Keratinocyte (primary cell): Measurements from ENCODE around the gene MAG. TPM values are rescaled to one million over a fixed set of nuclear protein-coding genes. Genes with fewer than 3 reads are reported as not detected.
A peak's percentile ranks its signal among the peaks of the same experiment; 100 is the strongest.

Experiments
- DNase-seq: peaks from one replicate; pipeline ENCODE4 v3.0.0-alpha.2; 2011; ENCODE audit warnings: low read depth, missing footprints, low spot score
- FAIRE-seq: peaks from 2 replicates; lab custom pipeline; 2011; peaks lifted over from hg19 to GRCh38; lab: Jason Lieb, UNC
- H2AFZ ChIP-seq: 2 replicates; pipeline ENCODE4 v1.6.0; 2012; ENCODE audit warnings: low read length, control low read depth, inconsistent platforms; ENCODE audit not compliant: control insufficient read depth
- H3K27ac ChIP-seq: 2 replicates; pipeline ENCODE4 v1.5.1; 2011; ENCODE audit warnings: low read length; ENCODE audit not compliant: control insufficient read depth, insufficient read depth
- H3K27me3 ChIP-seq: 3 replicates; pipeline ENCODE4 v1.6.0; 2011; ENCODE audit warnings: low read length; ENCODE audit not compliant: control insufficient read depth, insufficient read depth; ENCODE audit errors: extremely low read depth
- H3K36me3 ChIP-seq, 2 experiments: 2 replicates in 1 of 2; 3 replicates in 1 of 2; pipeline ENCODE4 v1.5.1; 2011; ENCODE audit warnings: low read length in 2 of 2, mild to moderate bottlenecking in 1 of 2; ENCODE audit not compliant: control insufficient read depth in 2 of 2, insufficient read depth in 2 of 2; ENCODE audit errors: extremely low read depth in 1 of 2
- H3K4me1 ChIP-seq: 3 replicates; pipeline ENCODE4 v1.5.1; 2011; ENCODE audit warnings: low read length; ENCODE audit not compliant: control insufficient read depth, insufficient read depth; ENCODE audit errors: extremely low read depth
- H3K4me2 ChIP-seq: 3 replicates; pipeline ENCODE4 v1.6.0; 2011; ENCODE audit warnings: low read depth, low read length; ENCODE audit not compliant: control insufficient read depth, insufficient read depth; ENCODE audit errors: extremely low read depth
- H3K4me3 ChIP-seq, 3 experiments: fragments of 200-600 bp in 1 of 3; sonication (generic) in 1 of 3; 2 replicates in 2 of 3; 3 replicates in 1 of 3; pipeline ENCODE4 v1.5.1; 2011 to 2016; ENCODE audit warnings: low read length in 3 of 3, mild to moderate bottlenecking in 3 of 3, control low read depth in 2 of 3, inconsistent platforms in 1 of 3, low read depth in 1 of 3, mixed read lengths in 1 of 3, mixed run types in 1 of 3, moderate library complexity in 1 of 3; ENCODE audit not compliant: control insufficient read depth in 2 of 3, insufficient read depth in 2 of 3; ENCODE audit errors: extremely low read depth in 1 of 3
- H3K79me2 ChIP-seq: 2 replicates; pipeline ENCODE4 v1.6.0; 2012; ENCODE audit warnings: low read length; ENCODE audit not compliant: control insufficient read depth, insufficient read depth
- H3K9ac ChIP-seq: 3 replicates; pipeline ENCODE4 v1.6.0; 2011; ENCODE audit warnings: low read length; ENCODE audit not compliant: control insufficient read depth, insufficient read depth; ENCODE audit errors: extremely low read depth
- H3K9me1 ChIP-seq: 3 replicates; pipeline ENCODE4 v1.6.0; 2011; ENCODE audit warnings: low read length; ENCODE audit not compliant: control insufficient read depth, insufficient read depth; ENCODE audit errors: extremely low read depth
- H3K9me3 ChIP-seq: 2 replicates; pipeline ENCODE4 v1.5.1; 2012; ENCODE audit warnings: low read depth, low read length; ENCODE audit not compliant: control insufficient read depth
- H4K20me1 ChIP-seq: 3 replicates; pipeline ENCODE4 v1.6.0; 2011; ENCODE audit warnings: low read length; ENCODE audit not compliant: control insufficient read depth, insufficient read depth; ENCODE audit errors: extremely low read depth
- EZH2 ChIP-seq: IDR thresholded peaks from one replicate; pipeline ENCODE4 v1.6.1; 2012; ENCODE audit warnings: inconsistent platforms, mild to moderate bottlenecking, low read length, moderate library complexity
- dilution Hi-C: fragments of 300-500 bp; cut with MboI; formaldehyde crosslinking; loops from one replicate; pipeline ENCODE4 v1.7.0; 2020; ENCODE audit warnings: low sequenced_read_pairs; ENCODE audit not compliant: extremely low pct_ligation_motif_present
- polyA plus RNA-seq, 5 experiments: library from polyadenylated mRNA; depleted of rRNA in 3 of 5; stranded (reverse) in 3 of 5; stranded (forward) in 1 of 5; unstranded in 1 of 5; fragments of >200 nt; gene quantifications; 1 replicate in 1 of 5; 2 replicates in 3 of 5; 3 replicates in 1 of 5; pipeline versions ENCODE4 v1.2.1 to v1.2.3, GENCODE V29; 2011 to 2012; ENCODE audit warnings: missing spikeins in 2 of 5, low read depth in 1 of 5, low replicate concordance in 1 of 5
- TF ChIP-seq, protein P1 (sequence below), 3 experiments: IDR thresholded peaks in 1 of 3; conservative IDR thresholded peaks in 1 of 3; optimal IDR thresholded peaks in 1 of 3; 2 replicates in 2 of 3; 3 replicates in 1 of 3; pipeline versions ENCODE3 to v1.5.1; 2011; ENCODE audit warnings: low read length in 3 of 3, mild to moderate bottlenecking in 3 of 3, moderate library complexity in 2 of 3, control low read depth in 1 of 3, inconsistent platforms in 1 of 3; ENCODE audit not compliant: insufficient read depth in 2 of 3; ENCODE audit errors: extremely low read depth in 1 of 3

MAG gene
- polyA plus RNA-seq, 1 donor (not counting 4 experiments of a cell fraction or from before 2014, with no cell fraction given), result not detected

DNA sequence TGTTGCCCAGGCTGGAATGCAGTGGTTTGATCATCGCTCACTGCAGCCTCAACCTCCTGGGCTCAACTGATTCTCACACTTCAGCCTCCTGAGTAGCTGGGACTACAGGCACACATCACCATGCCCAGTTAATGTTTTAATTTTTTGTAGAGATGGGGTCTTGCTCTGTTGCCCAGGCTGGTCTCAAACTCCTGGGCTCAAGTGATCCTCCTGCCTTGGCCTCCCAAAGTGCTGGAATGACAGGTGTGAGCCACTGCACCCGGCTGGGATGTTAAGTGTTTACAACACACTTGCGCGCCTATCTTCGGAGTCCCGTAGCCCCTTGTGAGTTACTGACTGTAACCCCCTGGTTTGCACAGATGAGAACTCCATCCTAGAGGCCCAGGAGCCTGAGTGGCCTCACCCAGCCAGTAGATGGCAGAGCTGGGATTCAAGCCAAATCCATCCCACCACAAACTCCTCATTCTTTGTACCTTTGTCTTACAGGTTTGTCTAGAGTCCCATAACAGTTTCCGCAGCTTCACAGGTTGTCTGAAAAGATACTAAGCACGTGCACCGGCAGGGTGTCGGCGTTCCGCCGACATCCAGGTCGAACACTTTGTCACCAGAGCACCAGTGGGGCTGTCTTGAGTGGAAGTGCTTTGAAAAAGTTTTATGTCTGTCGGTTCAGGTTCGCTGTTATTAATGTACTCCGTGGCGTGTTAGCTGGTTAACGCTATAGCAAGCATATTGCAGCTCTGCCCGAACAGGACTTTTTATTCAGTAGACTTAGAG lies 14.7 kb downstream of the MAG start:
- Histone ChIP-seq H3K9me3 (no peaks in the 10 kb centered on the region), H3K36me3 (no peaks in the 10 kb centered on the region), H3K9me1 (no peaks in the 10 kb centered on the region), H3K4me1 (no peaks in the 10 kb centered on the region), H3K27ac (no peak overlapping the region), H3K9ac (no peak overlapping the region), H3K4me2 (no peak overlapping the region), H3K4me3 (no peak overlapping the region), H3K27me3 (peaks cover 3% of the 10 kb centered on the region), H4K20me1 (no peaks in the 10 kb centered on the region), H3K79me2 (no peaks in the 10 kb centered on the region), H2AFZ (no peak overlapping the region)
- DNase-seq, result no peak
- dilution Hi-C loops, result no loop called here
- TF ChIP-seq, protein P1, sequence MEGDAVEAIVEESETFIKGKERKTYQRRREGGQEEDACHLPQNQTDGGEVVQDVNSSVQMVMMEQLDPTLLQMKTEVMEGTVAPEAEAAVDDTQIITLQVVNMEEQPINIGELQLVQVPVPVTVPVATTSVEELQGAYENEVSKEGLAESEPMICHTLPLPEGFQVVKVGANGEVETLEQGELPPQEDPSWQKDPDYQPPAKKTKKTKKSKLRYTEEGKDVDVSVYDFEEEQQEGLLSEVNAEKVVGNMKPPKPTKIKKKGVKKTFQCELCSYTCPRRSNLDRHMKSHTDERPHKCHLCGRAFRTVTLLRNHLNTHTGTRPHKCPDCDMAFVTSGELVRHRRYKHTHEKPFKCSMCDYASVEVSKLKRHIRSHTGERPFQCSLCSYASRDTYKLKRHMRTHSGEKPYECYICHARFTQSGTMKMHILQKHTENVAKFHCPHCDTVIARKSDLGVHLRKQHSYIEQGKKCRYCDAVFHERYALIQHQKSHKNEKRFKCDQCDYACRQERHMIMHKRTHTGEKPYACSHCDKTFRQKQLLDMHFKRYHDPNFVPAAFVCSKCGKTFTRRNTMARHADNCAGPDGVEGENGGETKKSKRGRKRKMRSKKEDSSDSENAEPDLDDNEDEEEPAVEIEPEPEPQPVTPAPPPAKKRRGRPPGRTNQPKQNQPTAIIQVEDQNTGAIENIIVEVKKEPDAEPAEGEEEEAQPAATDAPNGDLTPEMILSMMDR (optimal IDR thresholded peaks at IDR 0.05 in 1 of 3, IDR thresholded peaks at IDR 0.05 in 1 of 3, conservative IDR thresholded peaks at IDR 0.05 in 1 of 3; ENCODE audit: extremely low read depth in 1 of 3, insufficient read depth in 2 of 3, low read length in 3 of 3), result peak; percentile 28 to 54 (median 43)
- no peak for TF ChIP-seq EZH2
- FAIRE-seq, result no peak

DNA sequence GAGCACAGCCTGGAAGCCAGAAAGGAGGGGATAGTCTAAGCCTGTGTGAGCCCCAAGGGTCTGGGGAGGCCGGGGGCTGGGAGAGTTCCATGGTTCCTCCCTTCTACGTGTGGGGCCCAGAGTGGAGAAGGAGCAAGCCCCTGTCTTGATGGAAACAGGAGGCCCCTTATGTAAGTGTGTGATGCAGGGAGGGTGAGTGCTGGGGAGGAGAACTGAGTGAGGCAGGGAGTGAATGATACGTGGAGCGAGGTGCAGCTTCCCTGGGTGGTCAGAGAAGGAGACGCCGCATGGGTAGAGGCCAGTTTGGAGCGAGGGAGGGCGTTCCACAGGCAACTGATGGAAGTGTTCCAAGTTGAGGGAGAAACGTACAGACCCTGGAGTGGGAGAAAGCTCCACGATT lies 16.0 kb downstream of the MAG start:
- DNase-seq, result no peak

More for the DNA sequence above, 16.0 kb downstream of the MAG start:
- Histone ChIP-seq H3K9me1 (no peaks in the 10 kb centered on the region), H4K20me1 (no peaks in the 10 kb centered on the region), H3K9ac (no peak overlapping the region), H3K9me3 (no peaks in the 10 kb centered on the region), H3K36me3 (no peaks in the 10 kb centered on the region), H3K27ac (no peak overlapping the region), H3K27me3 (peaks cover 3% of the 10 kb centered on the region), H3K4me3 (no peak overlapping the region), H3K4me2 (no peak overlapping the region), H2AFZ (no peak overlapping the region), H3K79me2 (no peaks in the 10 kb centered on the region), H3K4me1 (no peaks in the 10 kb centered on the region)
- FAIRE-seq, result no peak
- TF ChIP-seq, protein P1 (optimal IDR thresholded peaks at IDR 0.05 in 1 of 3, IDR thresholded peaks at IDR 0.05 in 1 of 3, conservative IDR thresholded peaks at IDR 0.05 in 1 of 3; ENCODE audit: extremely low read depth in 1 of 3, insufficient read depth in 2 of 3, low read length in 3 of 3), result no peak
- no peak for TF ChIP-seq EZH2
- dilution Hi-C loops, result no loop called here
